ENCODE data around the gene LARP1B.

Gene LARP1B

GRCh38 chr4:128166982-128167381 is 105.9 kb downstream of the LARP1B start:
- TF ChIP-seq CTCF (IDR thresholded peaks at IDR 0.05), result no peak
- no peak for TF ChIP-seq ZFX (IDR thresholded peaks at IDR 0.05; ENCODE audit: borderline replicate concordance)
- H3K27ac ChIP-seq, result no peak overlapping the region

GRCh38 chr4:128168701-128169100 is 107.6 kb downstream of the LARP1B start:
- no peak for TF ChIP-seq CTCF (IDR thresholded peaks at IDR 0.05)
- TF ChIP-seq ZFX (IDR thresholded peaks at IDR 0.05; ENCODE audit: borderline replicate concordance), result no peak
- H3K27ac ChIP-seq, result no peak overlapping the region

GRCh38 chr4:128169245-128169644 is 108.1 kb downstream of the LARP1B start:
- H3K27ac ChIP-seq, result no peak overlapping the region
- TF ChIP-seq ZFX (IDR thresholded peaks at IDR 0.05; ENCODE audit: borderline replicate concordance) (no peak), CTCF (IDR thresholded peaks at IDR 0.05) (no peak)

- no peak for TF ChIP-seq CTCF (IDR thresholded peaks at IDR 0.05)
- TF ChIP-seq ZFX (IDR thresholded peaks at IDR 0.05; ENCODE audit: borderline replicate concordance), result no peak
- H3K27ac ChIP-seq, result no peak overlapping the region
These were observed 115.5 kb downstream of the LARP1B start for GRCh38 chr4:128176643-128177042.

- H3K27ac ChIP-seq, result no peak overlapping the region
- TF ChIP-seq CTCF (IDR thresholded peaks at IDR 0.05) (no peak), ZFX (IDR thresholded peaks at IDR 0.05; ENCODE audit: borderline replicate concordance) (no peak)
These were observed 116.4 kb downstream of the LARP1B start for GRCh38 chr4:128177498-128177897.

GRCh38 chr4:128186623-128187022 is 125.5 kb downstream of the LARP1B start:
- no peak overlapping the region for H3K27ac ChIP-seq
- TF ChIP-seq ZFX (IDR thresholded peaks at IDR 0.05; ENCODE audit: borderline replicate concordance) (no peak), CTCF (IDR thresholded peaks at IDR 0.05) (no peak)

- no peak overlapping the region for H3K27ac ChIP-seq
- peak; percentile 89 for TF ChIP-seq CTCF (IDR thresholded peaks at IDR 0.05)
- no peak for TF ChIP-seq ZFX (IDR thresholded peaks at IDR 0.05; ENCODE audit: borderline replicate concordance)
These were observed 130.1 kb downstream of the LARP1B start for GRCh38 chr4:128191115-128191781.

Measured in 22Rv1 (cell line).